Neural progenitor cell (in vitro differentiated cells): ENCODE measurements around the gene BCL7A. TPM values are rescaled to one million over a fixed set of nuclear protein-coding genes. Genes with fewer than 3 reads are reported as not detected.

Experiments
- DNase-seq: peaks from one replicate; pipeline ENCODE4 v3.0.0-alpha.2; 2016; ENCODE audit warnings: low spot score
- H2AFZ ChIP-seq: fragments of 200-600 bp; sonication (generic); replicated peaks from 2 replicates; pipeline ENCODE4 v1.6.1; 2016; ENCODE audit warnings: antibody characterized with exemption
- H3F3A ChIP-seq: fragments of 200-600 bp; sonication (generic); 2 replicates; pipeline ENCODE4 v1.6.1; 2016; ENCODE audit warnings: antibody characterized with exemption, low read depth
- H3K27ac ChIP-seq: fragments of 200-600 bp; sonication (generic); 2 replicates; pipeline ENCODE4 v1.5.1; 2016; ENCODE audit warnings: mild to moderate bottlenecking
- H3K27me3 ChIP-seq: fragments of 200-600 bp; sonication (generic); 2 replicates; pipeline ENCODE4 v1.6.1; 2016; ENCODE audit warnings: mild to moderate bottlenecking, moderate library complexity
- H3K36me3 ChIP-seq: fragments of 200-600 bp; sonication (generic); 2 replicates; pipeline ENCODE4 v1.5.1; 2016
- H3K4me1 ChIP-seq: fragments of 200-600 bp; sonication (generic); 2 replicates; pipeline ENCODE4 v1.6.1; 2016; ENCODE audit warnings: mixed run types
- H3K4me2 ChIP-seq: fragments of 200-600 bp; sonication (generic); 2 replicates; pipeline ENCODE4 v1.6.1; 2016
- H3K4me3 ChIP-seq: fragments of 200-600 bp; sonication (generic); 2 replicates; pipeline ENCODE4 v1.5.1; 2016
- H3K79me2 ChIP-seq: fragments of 200-600 bp; sonication (generic); 2 replicates; pipeline ENCODE4 v1.6.1; 2016; ENCODE audit warnings: low read depth
- H3K9ac ChIP-seq: fragments of 200-600 bp; sonication (generic); 2 replicates; pipeline ENCODE4 v1.6.1; 2016
- H3K9me3 ChIP-seq: fragments of 200-600 bp; sonication (generic); 2 replicates; pipeline ENCODE4 v1.5.1; 2016; ENCODE audit warnings: low read depth
- H4K20me1 ChIP-seq: fragments of 200-600 bp; sonication (generic); 2 replicates; pipeline ENCODE4 v1.6.1; 2016; ENCODE audit warnings: low read depth
- H3K27ac Mint-ChIP-seq: 3 replicates; pipeline ENCODE4 v1.8.0; 2021; ENCODE audit warnings: mixed read lengths
- H3K27me3 Mint-ChIP-seq: 2 replicates; pipeline ENCODE4 v1.8.0; 2022; ENCODE audit warnings: low read depth, mild to moderate bottlenecking, inconsistent platforms, moderate library complexity, mixed read lengths; ENCODE audit not compliant: insufficient read depth
- H3K36me3 Mint-ChIP-seq: 3 replicates; pipeline ENCODE4 v1.8.0; 2021; ENCODE audit warnings: mixed read lengths
- H3K4me1 Mint-ChIP-seq: 3 replicates; pipeline ENCODE4 v1.8.0; 2021; ENCODE audit warnings: mixed read lengths
- H3K4me3 Mint-ChIP-seq: 3 replicates; pipeline ENCODE4 v1.8.0; 2021; ENCODE audit warnings: mild to moderate bottlenecking, moderate library complexity, mixed read lengths
- H3K9me3 Mint-ChIP-seq: 3 replicates; pipeline ENCODE4 v1.8.0; 2020; ENCODE audit warnings: mixed read lengths
- CTCF ChIP-seq: fragments of 200-600 bp; sonication (generic); IDR thresholded peaks from 2 replicates; pipeline ENCODE4 v1.5.1; 2017; ENCODE audit warnings: antibody characterized with exemption, mild to moderate bottlenecking
- EZH2 ChIP-seq: fragments of 200-600 bp; sonication (generic); IDR thresholded peaks from 2 replicates; pipeline ENCODE4 v1.6.1; 2017; ENCODE audit warnings: antibody characterized with exemption, mild to moderate bottlenecking, moderate library complexity
- EZH2phosphoT487 ChIP-seq: fragments of 200-600 bp; sonication (generic); IDR thresholded peaks from 2 replicates; pipeline ENCODE4 v1.6.1; 2017; ENCODE audit warnings: antibody characterized with exemption
- total RNA-seq: library from RNA; depleted of rRNA; stranded (reverse); fragments of >200 nt; gene quantifications from 2 replicates; pipeline ENCODE4 v1.2.3, GENCODE V29; 2015; ENCODE audit warnings: low replicate concordance

BCL7A gene
- total RNA-seq, 1 donor from 2014 or later: 22.1 TPM

GRCh38 chr12:121996050-121996944, 25.4 kb upstream of the BCL7A start:
- DNase-seq: no peak
- no peak overlapping the region for H3K9ac ChIP-seq
- Mint-ChIP-seq H3K27ac (peak overlapping the region; percentile 42), H3K4me1 (peaks cover 14% of the 10 kb centered on the region), H3K9me3 (peaks cover 10% of the 10 kb centered on the region), H3K27me3 (peaks cover 5% of the 10 kb centered on the region), H3K36me3 (no peaks in the 10 kb centered on the region), H3K4me3 (no peak overlapping the region)
- no peak overlapping the region for H3K4me2 ChIP-seq
- no peak overlapping the region for H2AFZ ChIP-seq
- peaks cover 20% of the 10 kb centered on the region for H3K4me1 ChIP-seq
- no peak overlapping the region for H3K4me3 ChIP-seq
- H3K36me3 ChIP-seq: no peaks in the 10 kb centered on the region
- peaks cover 10% of the 10 kb centered on the region for H3F3A ChIP-seq
- no peaks in the 10 kb centered on the region for H3K9me3 ChIP-seq
- TF ChIP-seq EZH2phosphoT487 (no peak), CTCF (no peak), EZH2 (no peak)
- no peaks in the 10 kb centered on the region for H4K20me1 ChIP-seq
- H3K79me2 ChIP-seq: no peaks in the 10 kb centered on the region
- no peaks in the 10 kb centered on the region for H3K27me3 ChIP-seq
- no peak overlapping the region for H3K27ac ChIP-seq

GRCh38 chr12:121996945-121997612, 24.6 kb upstream of the BCL7A start:
- Histone ChIP-seq H3K27ac (no peak overlapping the region), H3K27me3 (no peaks in the 10 kb centered on the region), H3K9me3 (no peaks in the 10 kb centered on the region), H3K36me3 (no peaks in the 10 kb centered on the region), H4K20me1 (no peaks in the 10 kb centered on the region), H2AFZ (no peak overlapping the region), H3F3A (peaks cover 17% of the 10 kb centered on the region), H3K4me3 (no peak overlapping the region), H3K4me2 (no peak overlapping the region), H3K4me1 (peaks cover 22% of the 10 kb centered on the region), H3K9ac (no peak overlapping the region), H3K79me2 (no peaks in the 10 kb centered on the region)
- Mint-ChIP-seq H3K4me1 (peaks cover 20% of the 10 kb centered on the region), H3K36me3 (no peaks in the 10 kb centered on the region), H3K9me3 (peaks cover 12% of the 10 kb centered on the region), H3K27me3 (peaks cover 7% of the 10 kb centered on the region), H3K4me3 (no peak overlapping the region), H3K27ac (no peak overlapping the region)
- DNase-seq: no peak
- TF ChIP-seq CTCF (no peak), EZH2 (no peak), EZH2phosphoT487 (no peak)

GRCh38 chr12:122001466-122002209, 20.0 kb upstream of the BCL7A start:
- Histone ChIP-seq H3K4me1 (peaks cover 10% of the 10 kb centered on the region), H3K9ac (no peak overlapping the region), H2AFZ (no peak overlapping the region), H3K27ac (peak overlapping the region; percentile 54), H3K36me3 (no peaks in the 10 kb centered on the region), H3K79me2 (no peaks in the 10 kb centered on the region), H3K4me3 (no peak overlapping the region), H3K9me3 (no peaks in the 10 kb centered on the region), H4K20me1 (no peaks in the 10 kb centered on the region), H3F3A (peaks cover 25% of the 10 kb centered on the region), H3K4me2 (peak overlapping the region; percentile 47), H3K27me3 (no peaks in the 10 kb centered on the region)
- peaks cover 7% of the 10 kb centered on the region for H3K27me3 Mint-ChIP-seq
- H3K27ac Mint-ChIP-seq: peak overlapping the region; percentile 75
- H3K36me3 Mint-ChIP-seq: no peaks in the 10 kb centered on the region
- TF ChIP-seq EZH2: no peak
- TF ChIP-seq CTCF: no peak
- peak; percentile 38 for TF ChIP-seq EZH2phosphoT487
- H3K4me1 Mint-ChIP-seq: peaks cover 28% of the 10 kb centered on the region
- DNase-seq: peak; percentile 69
- no peak overlapping the region for H3K4me3 Mint-ChIP-seq
- peaks cover 12% of the 10 kb centered on the region for H3K9me3 Mint-ChIP-seq
